Epidermal melanocyte (primary cell): ENCODE data around the gene SH3PXD2A.
A peak's percentile ranks its signal among the peaks of the same experiment; 100 is the strongest.
"Not testable (repeated sequence)": the region's sequence is repeated elsewhere in the genome, so short reads cannot be mapped to it uniquely, and the experiment has no call there.

Experiments
- DNase-seq: peaks from one replicate; pipeline ENCODE4 v3.0.0; 2011; ENCODE audit warnings: low spot score; ENCODE audit not compliant: insufficient read length

The SH3PXD2A gene

GRCh38 chr10:103649654-103650423 is 205.5 kb downstream of the SH3PXD2A start:
- DNase-seq: no peak

DNA sequence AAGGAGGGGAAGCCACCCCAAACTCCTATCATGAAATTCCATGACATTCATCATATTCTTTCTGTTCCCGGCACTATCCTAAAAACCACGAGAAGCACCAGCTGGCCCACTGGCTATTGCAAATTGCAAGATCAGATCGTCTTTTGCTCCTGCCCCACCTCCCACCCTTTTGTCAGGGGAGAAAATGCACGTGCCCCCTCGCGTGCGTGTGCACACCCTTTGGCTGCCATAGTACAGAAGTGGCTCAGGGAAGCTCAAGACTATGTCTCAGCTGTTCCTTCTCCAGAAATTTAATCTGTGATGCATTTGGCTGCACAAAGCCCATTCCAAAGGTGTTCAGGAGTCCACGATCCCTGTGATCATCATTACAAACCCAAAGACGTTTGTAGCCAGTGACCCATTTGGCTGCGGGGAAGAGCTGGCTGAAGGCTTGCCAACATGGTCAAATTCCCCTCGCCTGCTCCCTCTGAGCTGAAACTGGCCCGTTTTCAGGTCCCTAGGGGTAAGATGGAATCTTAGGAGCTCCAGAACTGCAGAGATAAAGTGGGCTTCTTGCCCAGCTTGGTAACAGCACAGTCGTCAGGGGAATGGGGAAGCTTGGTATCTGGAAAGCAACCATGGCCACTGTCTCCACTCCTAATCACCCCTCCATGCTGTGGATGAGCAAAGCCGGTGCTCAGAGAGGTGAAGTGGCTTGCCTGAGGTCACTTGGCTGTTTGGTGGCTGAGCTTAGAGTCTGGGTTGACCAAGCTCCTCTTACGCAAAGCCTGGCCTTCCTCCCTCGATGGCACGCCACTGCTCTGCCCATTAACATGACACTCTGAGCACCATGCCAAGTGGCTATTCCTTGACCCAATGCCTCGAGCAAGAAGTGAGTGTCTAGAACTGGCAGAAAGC is 206.5 kb downstream of the SH3PXD2A start:
- no peak for DNase-seq

DNA sequence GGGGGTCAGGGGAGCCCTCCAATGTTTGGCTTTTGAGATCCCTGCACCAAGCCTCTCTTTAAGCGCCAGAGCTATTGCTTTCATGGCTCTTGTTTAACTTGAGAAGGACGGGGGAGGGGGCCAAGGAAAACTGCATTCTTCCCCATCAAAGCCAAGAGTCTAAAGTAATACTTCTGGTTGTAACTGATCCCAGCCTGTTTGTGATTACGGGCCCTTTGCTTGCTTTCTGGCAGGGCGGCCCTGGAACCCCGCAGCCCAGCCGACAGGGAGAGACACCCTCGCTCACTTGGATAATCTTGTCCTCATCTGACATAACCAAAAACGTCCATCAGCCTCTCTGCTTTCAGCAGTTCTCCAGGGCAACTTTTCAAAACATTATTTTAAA is 207.1 kb downstream of the SH3PXD2A start:
- DNase-seq: no peak

DNA sequence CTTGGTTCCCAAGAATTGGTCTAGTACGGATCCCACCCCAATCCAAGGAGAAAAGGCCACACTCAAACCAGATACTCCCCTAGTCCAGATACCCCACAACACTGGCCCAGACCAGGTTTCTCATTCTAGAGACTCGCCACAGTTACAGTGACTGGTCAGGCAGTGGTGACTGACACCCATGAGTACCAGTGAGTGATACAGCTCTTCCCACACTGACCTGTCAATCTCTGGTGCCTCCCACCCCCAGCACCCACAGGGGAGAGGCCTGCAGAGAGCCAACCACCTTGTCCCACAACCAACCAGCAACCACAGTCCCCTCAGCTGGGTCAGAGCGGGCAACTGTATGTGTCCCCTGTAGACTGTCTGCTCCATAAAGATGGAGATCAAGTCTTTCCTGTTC is 209.1 kb downstream of the SH3PXD2A start:
- DNase-seq: no peak

GRCh38 chr10:103645141-103646054 is 210.0 kb downstream of the SH3PXD2A start:
- peak; percentile 47 for DNase-seq

DNA sequence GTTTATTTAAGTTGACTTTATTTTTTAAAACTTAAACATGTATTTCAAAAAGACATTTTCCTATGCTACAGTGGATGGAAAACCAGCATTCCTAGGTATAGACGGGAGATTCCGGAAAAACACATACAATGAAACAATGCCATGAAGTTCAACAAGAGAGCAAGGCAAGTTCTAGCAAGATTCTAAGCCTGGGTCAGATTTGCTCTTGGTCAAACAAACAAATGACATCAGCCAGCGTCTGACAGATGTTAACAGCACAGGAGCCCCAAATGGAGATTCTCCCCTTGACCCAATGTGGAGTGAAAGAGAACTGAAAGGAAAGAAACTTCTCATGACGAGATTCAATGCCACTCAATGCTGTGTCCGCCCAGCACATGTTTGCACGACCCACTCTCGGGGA is 212.0 kb downstream of the SH3PXD2A start:
- no peak for DNase-seq

GRCh38 chr10:103641326-103641725 is 214.1 kb downstream of the SH3PXD2A start:
- no peak for DNase-seq

GRCh38 chr10:103640436-103641181 is 214.8 kb downstream of the SH3PXD2A start:
- DNase-seq: no peak

- DNase-seq: no peak
Measured at GRCh38 chr10:103638948-103639347, 216.4 kb downstream of the SH3PXD2A start.

GRCh38 chr10:103637927-103638557 is 217.3 kb downstream of the SH3PXD2A start:
- DNase-seq: no peak

- DNase-seq: no peak
Measured at GRCh38 chr10:103637011-103637410, 218.4 kb downstream of the SH3PXD2A start.

GRCh38 chr10:103636492-103636891 is 218.9 kb downstream of the SH3PXD2A start:
- no peak for DNase-seq

- no peak for DNase-seq
Measured at GRCh38 chr10:103635580-103635979, 219.8 kb downstream of the SH3PXD2A start.

GRCh38 chr10:103633846-103634245 is 221.5 kb downstream of the SH3PXD2A start:
- no peak for DNase-seq

- DNase-seq: not testable (repeated sequence)
Measured at GRCh38 chr10:103632871-103633270, 222.5 kb downstream of the SH3PXD2A start.

DNA sequence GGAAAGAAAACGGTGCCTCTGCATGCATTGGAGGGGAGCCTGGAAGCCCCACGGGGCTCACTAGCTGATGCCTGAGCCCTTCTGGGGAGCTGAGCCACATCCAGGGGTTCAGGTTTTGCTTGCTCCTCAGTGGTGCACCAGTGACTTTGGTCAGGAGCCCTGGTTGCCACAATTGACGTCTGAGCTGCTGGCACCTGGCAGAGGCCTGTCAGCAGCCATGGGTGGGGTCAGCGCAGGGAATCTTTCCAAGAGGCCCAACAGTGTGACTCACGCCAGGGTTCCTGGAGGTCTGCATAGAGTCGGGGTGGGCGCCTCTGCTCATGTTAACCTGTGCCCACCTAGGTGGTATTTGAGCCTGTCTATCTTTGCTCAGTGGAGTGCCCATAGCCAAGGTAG is 223.1 kb downstream of the SH3PXD2A start:
- DNase-seq: no peak

GRCh38 chr10:103630156-103630555 is 225.2 kb downstream of the SH3PXD2A start:
- no peak for DNase-seq

- DNase-seq: no peak
Measured at GRCh38 chr10:103629581-103629980, 225.8 kb downstream of the SH3PXD2A start.

DNA sequence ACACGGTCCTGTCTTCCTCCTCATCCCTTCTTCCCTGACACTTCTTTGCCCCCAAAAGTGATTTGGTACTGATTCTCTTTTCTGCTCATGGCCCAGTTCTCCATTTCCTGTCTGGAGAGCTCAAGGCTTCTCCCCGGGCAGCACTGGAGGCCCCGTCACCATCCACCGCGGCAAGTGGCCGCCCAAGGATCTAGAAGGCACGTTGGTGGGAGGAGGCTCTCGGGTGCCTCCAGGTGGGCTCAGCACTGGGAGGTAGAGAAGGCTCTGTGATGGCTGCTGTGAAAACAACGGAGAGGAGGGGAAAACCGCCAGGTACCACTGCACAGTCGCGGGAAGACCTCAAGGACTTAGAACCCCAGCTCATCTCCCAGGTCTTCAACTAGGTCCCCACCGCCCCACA is 227.5 kb downstream of the SH3PXD2A start:
- no peak for DNase-seq
